Measurements from ENCODE around the gene TP53I13. TPM values are rescaled to one million over a fixed set of nuclear protein-coding genes. Genes with fewer than 3 reads are reported as not detected.
A peak's percentile ranks its signal among the peaks of the same experiment; 100 is the strongest.

The TP53I13 gene
- polyA plus RNA-seq, 12 donors: 19.9 to 78.0 (median 23.9) TPM; not detected in 1

DNA sequence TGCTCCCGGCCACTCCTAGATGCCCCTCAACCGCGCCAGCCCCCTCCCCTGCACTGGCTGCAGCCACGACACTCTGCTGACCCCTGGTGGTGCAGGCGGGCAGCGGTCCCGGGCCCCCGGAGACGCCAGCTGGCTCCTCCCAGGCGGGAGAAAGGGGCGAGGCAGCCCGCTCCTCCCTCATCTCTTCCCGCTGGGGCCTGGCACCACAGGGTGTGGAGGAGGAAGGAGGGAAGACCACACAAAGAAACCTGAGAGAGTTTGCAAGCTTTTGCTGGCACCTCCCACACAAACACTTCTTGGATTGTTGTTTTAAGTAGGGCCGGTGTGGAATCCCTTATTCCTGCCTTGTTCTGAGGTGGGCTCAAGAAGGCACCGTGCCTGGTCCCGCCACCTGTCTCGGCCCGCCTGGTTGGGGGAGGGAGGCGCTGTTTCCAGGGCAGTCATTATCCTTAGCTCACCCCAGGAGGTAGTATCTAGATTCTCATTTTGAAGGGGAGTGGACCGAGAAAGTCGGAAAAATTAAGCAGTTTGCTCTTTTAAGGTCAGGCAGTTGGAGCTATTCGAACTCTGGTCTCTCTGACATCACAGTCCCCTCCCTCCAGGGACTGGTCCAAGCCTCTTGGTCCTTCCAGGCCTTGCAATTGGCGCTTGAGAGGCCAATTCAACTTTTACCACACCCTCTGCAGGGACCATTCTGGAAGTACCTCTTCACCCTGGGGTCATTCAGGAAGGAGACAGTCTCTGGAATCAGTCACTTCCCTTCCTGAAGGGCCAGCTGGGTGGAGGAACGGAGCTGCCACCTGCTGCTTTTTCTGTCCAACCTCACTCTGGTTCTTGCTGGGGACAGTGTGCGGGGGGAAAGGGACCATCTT lies 23.5 kb downstream of the TP53I13 start:
- DNase-seq: peak; percentile 91

DNA sequence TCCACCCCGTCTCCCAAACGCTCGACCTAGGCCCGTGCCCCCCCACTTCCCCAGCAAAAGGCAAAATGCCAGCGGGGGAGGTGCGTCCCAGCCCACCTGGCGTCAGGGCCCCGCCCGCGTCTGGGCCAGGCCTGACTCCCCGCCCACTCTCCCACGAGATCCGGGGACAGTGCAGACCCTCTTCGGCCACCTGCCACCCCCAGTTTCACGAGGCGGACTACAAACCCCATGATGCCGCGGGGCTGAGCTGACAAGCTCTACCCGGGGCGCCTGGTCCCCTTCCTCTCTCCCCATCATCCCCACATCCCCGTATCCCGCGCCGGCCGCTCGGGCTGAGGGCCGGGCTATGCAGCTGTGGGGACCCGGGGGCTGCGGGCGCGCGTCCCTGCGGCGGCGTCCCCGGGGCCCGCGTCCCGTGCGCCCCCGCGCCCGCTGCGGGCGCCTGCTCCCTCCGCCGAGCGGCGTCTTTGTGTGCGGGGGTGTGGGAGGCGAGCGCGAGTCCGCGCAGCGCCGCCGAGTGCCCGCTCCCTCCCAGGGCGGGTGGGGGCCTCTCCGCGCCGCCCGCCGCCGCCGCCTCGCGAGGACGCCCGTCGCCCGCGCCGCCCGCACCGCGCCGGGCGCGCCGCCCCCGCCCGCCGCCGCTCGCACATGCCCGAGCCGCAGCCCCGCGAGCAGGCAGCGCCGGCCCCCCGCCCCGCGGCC lies 24.5 kb downstream of the TP53I13 start, which contains the start of gene ANKRD13B:
Gene ANKRD13B (plus strand): TSS at position 283 of the 702 bp plus-strand sequence. CDS start 490 bp downstream, outside the sequence.
- DNase-seq: no peak

DNA sequence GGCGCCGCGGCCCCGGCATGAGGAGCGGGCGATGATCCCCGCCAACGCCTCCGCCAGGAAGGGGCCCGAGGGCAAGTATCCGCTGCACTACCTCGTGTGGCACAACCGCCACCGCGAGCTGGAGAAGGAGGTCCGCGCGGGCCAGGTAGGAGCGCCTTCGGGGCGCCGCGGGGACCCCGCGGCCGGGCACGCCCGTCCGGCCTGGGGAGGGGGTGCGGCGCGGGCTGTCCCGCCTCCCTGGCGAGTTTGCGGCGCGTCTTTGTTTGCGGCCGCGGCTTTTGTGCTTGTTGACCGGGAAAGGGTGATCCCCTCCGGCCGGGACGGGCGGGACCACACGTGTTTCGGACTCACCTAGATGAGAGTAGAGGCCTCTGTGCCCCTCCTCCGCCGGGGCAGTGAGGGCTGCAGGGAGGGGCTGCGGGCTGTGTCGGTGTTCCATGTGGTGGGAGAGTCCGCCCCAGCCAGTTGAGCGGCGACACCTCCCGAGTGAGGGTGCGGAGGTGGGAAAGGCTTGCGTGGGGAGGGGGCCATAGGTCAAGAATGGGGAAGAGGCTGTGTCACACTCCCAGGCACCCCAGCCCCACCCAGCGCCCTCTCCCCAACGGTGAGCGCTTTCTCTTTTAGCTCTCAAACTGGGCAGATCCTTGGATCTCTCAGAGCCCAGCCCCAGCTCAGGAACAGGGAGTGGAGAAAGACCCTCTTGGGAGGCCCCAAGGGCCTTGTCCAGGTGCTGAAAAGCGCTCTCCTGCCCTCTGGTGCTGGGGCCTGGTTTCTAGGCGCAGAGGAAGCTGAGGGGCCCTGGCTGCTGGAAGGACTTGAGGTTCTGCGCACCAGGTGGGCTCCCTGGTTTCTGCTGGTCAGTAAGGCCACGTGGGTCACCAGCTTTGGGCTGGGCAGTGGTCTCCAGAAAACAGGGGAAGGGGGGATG lies 25.4 kb downstream of the TP53I13 start:
- no peak for DNase-seq

DNA sequence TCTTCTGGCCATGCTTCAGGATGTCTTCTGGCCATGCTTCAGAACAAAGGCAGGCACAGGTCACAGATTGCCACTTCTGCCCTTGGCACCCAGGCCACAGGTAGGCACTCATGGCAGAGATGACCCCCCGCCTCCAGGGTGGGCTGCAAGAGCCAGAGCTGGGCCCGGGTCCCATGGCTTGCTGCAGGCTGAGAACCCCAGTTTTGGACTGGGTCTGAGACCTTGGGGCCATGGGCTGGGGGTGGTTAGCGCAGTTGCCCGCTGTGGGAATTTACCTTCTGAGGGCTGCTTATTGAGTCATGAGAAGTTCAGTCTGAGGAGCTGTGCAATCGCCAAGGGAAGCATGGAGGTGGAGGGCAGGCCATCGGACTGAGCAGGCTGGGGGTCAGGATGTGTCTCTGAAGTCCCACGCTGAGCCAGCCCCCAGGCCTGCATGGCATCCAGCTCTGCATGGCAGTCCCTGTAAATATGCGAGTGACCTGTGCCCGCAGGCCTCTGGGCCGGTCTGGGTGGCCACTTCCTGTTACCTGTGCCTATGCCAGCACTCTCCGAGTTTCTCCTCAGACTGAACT lies 26.1 kb downstream of the TP53I13 start:
- DNase-seq: no peak

DNA sequence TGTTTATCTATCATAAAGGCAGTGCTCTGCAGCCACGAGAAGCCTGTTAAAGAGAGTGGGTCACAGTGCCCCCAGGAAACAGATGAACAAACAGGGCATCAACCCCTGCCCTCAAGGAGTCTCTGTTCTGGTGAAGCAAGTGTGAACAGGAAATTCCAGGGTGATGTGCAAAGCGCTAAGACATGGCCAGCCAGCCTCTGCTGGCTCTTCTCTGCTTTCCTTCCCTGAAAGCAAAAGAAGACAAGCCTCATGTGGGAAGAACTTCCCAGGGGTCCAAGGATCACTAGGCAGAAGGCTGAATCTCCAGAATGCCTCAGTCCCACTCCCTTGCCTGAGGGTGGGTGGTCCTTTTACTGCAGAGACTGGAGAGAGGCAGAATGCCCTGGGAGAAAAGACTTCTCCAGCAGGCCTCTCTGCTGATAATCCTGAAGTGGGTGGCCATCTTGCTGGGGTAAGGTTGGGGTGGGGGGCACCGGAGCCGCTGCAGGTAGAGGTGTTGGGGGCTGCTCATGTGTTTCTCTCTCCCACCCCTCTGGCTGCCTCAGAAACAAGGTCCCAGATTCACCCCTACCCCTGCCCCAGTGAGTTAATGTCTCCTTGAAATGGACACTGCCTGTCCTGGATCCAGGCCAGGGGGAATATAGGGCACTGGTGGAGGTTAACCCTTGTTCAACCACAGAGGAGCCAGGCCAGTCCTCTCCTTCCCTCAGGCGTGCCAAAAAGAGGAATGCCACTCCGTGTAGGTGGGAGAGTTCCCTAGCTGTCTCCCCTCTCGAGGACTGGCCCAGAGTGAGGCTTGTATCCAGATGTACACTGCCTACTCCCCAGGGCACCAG lies 26.8 kb downstream of the TP53I13 start:
- no peak for DNase-seq

DNA sequence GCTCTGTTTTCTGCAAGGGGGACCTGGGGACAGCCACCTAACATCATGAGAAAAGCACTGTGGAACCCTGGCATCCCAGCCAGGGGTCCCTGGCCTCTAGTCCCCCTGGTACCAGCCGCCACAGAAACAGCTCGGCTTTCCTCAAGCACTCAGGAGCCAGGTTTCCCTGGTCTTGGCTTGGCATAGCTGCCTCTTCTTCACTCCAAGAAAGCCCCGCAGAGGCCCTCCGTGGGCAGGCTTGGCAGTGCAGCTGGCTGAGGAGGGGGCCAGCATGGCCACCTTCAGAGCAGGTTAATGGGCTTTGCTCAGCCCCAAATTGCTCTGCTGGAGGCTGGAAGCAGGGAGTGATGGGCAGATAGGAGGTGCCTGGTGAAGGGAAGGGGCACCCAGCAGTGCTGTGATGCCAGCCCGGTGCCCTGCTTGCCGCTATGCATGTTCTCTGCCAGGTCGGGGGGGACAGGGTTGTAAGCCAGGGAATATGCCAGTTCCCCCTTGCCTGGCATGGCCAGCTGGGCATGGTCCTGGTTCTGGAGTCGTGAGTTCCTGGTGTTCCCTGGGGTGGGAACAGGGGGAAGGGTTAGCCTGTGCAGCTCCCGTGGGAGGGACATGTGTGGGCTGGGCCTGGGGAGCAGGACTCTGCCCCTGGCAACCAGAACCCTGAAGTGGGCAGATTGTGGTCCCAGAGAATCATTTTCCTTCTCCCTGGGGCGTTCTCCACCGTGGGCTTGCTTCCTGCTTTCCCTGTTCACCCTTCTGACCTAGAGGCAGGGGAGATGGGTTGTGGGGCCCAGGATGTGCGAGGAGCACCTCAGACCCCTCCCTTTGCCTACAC lies 27.7 kb downstream of the TP53I13 start:
- DNase-seq: no peak

DNA sequence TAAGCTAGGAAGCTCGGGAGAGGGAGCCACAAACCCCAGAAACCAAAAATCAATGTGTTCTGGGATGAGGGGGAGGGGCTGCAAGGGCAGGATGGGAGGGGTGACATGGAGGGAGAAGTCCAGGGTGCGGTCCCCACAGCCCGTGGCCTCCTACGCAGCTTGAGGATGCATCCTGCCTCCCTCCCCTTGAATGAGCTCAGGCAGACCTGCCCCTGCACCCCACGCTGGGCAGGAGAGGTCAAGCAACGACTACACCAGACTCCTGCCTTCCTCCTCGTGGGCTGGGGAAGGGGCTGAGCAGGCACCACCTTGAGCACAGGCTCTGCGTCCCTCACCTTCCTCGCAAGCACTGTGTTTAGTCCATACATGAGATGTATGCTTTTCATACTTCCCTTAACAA lies 28.3 kb downstream of the TP53I13 start:
- no peak for DNase-seq

DNA sequence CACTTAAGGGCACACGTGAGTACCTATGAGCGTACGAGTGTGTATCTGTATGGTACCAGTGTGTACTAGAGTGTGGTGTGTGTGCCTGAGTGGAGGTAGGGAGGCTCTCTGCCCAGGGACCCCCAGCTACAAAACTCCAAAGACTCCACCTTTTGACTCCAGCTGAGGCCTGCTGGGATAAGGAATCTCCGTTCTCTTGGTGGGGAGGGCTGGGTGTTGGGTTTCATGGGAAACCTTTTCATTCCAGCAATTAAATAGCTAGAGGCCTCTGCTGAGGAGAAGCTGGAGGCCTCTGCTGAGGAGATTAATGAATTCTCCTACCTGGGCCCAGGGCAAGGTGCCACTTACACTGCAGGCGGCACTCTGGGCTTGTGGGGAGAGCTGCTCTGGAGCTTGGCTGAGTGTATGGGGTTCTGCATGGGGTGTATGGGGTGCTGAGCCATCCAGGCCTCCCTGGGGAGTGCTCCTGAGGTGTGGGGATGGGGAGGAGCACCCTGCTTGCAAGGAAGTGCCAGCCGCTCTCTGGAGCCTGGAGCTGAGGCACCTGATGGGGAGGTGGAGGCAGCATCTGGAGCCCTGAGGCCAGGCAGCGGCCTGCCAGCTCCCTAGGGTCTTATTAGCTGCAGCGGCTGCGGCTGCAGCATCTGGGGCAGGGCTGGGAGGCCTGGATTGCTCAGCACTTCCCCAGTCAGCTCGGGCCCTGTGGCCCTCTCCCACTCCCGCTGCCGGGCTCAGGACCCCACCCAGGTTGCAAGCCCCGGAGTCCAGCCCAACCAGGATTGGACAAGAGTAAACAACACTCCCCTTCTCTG lies 29.1 kb downstream of the TP53I13 start:
- no peak for DNase-seq

DNA sequence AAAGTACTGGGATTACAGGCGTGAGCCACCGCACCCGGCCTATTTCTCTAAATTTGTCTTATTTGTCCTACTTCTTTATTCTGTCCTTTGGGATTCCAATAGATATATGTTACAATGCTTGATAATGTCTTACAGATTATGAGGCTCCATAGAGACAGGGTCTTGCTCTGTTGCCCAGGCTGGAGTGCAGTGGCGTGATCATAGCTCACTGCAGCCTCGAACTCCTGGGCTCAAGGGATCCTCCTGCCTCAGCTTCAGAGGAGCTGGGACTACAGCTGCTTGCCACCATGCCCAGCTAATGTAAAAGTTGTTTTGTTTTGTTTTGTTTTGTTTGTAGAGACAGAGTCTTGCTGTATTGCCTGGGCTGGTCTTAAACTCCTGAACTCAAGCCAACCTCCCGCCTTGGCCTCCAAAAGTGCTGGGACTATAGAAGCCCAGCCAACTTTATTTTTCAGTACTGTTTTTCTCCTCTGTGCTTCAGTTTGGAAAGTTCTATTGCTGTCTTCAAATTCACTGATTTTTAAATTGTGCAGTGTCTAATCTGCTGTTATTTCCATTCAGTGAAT lies 34.7 kb downstream of the TP53I13 start:
- DNase-seq: peak; percentile 79

DNA sequence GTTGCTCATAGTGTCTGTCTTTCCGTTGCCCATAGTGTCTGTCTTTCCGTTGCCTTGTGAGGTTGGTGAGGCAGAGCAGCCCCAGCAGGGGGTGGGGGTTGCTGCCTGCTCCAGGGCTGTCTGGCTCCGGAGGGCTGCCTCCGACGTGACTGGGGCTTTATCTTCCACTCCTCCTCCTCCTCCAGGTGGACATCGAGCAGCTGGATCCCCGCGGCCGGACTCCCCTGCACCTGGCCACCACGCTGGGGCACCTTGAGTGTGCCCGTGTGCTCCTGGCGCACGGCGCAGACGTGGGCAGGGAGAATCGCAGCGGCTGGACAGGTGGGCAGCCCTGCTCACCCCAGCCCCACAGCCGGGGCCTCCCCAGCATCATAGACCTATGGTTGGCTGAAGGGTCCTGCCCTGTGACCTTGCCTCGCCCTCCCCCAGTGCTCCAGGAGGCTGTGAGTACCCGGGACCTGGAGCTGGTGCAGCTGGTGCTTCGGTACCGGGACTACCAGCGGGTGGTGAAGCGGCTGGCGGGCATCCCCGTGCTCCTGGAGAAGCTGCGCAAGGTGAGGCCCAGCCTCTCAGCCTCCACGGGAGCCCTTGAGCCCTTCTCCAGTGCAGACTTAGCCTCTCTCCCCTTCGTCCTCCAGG lies 39.2 kb downstream of the TP53I13 start:
- DNase-seq: no peak

DNA sequence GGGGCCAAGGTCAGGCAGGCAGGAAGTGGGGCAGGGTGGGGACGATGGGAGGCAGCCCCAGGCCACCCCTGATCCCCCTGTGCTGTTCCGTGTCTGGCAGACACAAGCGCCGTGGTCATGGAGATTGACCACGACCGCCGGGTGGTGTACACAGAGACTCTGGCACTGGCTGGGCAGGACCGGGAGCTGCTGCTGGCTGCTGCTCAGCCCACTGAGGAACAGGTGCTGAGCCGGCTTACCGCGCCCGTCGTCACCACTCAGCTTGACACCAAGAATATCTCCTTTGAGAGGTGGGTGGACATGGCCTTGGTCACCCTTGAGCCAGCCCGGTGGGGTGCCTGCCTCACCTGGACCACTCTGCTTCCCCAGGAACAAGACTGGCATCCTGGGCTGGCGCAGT lies 40.5 kb downstream of the TP53I13 start:
- no peak for DNase-seq

DNA sequence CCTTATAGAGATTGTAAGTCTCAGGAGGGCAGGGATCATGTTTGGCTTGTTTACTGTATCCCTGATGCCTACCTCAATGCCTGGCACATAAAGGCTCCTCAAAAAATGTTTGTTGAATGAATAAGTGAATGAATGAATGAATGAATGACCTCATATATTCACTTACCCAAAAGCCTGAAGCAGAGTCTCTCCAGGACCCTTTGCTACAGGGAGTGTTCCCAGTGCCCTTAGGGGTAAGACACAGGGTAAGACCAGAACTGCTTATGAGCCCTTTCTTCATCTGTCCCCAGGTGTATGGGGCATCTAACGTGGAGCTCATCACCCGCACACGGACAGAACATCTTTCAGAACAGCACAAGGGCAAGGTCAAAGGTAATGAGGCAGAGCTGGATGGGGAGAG lies 41.9 kb downstream of the TP53I13 start:
- no peak for DNase-seq

DNA sequence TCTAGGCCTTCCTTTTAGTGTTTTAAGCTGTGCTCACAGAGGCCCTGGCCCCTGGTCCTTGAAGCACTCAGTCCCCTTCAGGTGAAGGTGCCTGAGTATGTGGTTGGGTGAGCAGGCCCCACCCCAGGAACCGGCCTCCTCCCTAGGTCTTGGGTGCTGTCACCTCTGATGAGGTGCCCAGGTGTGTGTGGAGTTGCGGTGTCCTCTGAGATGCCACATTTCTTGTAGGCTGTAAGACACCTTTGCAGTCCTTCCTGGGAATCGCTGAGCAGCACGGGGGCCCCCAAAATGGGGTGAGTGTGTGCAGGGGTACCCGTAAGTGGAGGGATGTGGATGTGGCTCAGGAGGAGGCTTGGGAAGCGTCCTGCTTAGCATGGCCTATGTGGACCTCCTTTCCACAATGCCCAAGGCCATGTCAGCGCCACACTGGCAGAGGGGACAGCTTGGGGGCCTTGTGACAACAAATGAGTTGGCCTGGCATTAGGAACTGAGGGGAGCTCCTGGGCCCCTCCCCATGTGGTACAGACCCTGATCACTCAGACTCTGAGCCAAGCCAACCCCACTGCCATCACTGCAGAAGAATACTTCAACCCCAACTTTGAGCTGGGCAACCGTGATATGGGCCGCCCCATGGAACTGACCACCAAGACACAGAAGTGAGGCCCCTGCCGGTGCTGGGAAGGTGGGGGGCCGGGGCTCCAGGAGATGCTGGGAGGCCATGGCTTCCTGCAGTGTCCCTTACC lies 43.0 kb downstream of the TP53I13 start:
- no peak for DNase-seq

DNA sequence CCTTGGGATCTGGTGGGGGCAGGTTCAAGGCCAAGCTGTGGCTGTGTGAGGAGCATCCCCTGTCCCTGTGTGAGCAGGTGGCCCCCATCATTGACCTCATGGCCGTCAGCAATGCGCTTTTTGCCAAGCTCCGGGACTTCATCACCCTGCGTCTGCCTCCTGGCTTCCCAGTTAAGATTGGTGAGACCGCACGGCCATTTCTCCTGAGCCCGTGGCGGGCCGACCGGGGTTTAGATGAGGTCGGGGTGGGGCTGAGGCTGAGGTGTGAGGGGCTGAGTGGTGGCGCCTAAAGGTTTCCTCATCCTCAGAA lies 43.5 kb downstream of the TP53I13 start:
- no peak for DNase-seq

DNA sequence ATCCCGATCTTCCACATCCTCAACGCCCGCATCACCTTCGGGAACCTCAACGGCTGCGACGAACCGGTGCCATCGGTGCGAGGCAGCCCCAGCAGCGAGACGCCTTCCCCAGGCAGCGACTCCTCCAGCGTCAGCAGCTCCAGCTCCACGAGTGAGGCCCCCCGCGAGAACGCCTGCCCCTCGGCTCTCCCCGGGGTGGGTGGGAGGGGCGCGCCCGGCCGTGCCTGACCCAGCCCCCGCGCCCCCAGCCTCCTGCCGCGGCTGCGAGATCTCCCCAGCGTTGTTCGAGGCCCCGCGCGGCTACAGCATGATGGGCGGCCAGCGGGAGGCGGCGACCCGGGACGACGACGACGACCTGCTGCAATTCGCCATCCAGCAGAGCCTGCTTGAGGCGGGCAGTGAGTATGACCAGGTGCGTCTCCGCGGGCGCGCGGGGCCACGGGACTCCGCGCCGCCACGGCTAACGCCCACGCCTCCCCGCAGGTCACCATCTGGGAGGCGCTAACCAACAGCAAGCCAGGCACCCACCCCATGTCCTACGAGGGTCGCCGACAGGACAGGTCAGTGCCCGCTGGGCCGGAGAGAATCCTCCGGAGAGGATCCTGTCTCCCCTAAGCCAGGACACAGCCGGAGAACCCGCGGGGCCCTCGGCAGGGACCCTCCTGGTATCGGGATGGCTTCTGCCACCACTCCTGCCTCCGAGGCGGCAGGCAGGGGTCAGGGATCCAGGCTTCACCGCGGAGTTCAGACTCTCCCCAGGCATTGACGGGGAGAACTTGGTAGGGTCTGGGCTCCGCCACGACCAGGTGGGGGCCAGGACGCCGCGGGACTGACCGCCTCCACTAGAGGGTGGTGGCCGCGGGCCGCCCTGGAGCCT lies 44.1 kb downstream of the TP53I13 start:
- DNase-seq: no peak

DNA sequence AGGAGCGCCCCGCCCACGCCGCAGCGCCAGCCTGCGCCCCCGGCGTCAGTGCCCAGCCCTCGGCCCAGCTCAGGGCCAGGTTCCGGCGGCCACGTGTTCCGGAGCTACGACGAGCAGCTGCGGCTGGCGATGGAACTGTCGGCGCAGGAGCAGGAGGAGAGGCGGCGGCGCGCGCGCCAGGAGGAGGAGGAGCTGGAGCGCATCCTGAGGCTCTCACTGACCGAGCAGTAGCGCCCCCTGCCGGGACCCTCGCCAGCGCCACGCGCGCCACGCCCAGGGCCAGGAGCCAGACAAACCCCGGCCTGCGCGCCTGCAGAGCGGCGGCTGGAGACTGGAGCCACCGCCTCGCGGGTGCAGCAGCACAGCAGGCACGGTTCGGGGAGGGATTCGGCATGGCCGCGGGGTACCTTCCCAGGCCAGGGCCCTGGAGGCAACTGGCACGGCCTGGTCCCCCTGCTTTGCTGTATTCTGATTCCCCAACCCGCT lies 44.9 kb downstream of the TP53I13 start:
- DNase-seq: peak; percentile 95

All from muscle of arm (tissue), 12 donors.